Effector memory CD4-positive, alpha-beta T cell (primary cell): ENCODE measurements around the gene NHLH2.

ENCODE experiments used
- DNase-seq, 3 donors: peaks; one replicate each; pipeline ENCODE4 v3.0.0-alpha.2; 2020
- H3K27ac ChIP-seq: 2 replicates; pipeline ENCODE4 v1.7.0; 2013; ENCODE audit warnings: mild to moderate bottlenecking, low read length, moderate library complexity; ENCODE audit not compliant: insufficient read depth, poor library complexity, severe bottlenecking
- H3K27me3 ChIP-seq: replicated peaks from 2 replicates; pipeline ENCODE4 v1.7.0; 2013; ENCODE audit warnings: mild to moderate bottlenecking, low read length; ENCODE audit not compliant: insufficient read depth, control insufficient read depth, poor library complexity, severe bottlenecking
- H3K36me3 ChIP-seq: 2 replicates; pipeline ENCODE4 v1.7.0; 2013; ENCODE audit warnings: mild to moderate bottlenecking, low read length, moderate library complexity; ENCODE audit not compliant: control insufficient read depth, insufficient read depth
- H3K4me1 ChIP-seq: 2 replicates; pipeline ENCODE4 v1.7.0; 2013; ENCODE audit warnings: low read length, mild to moderate bottlenecking; ENCODE audit not compliant: control insufficient read depth, insufficient read depth, poor library complexity, severe bottlenecking
- H3K4me3 ChIP-seq: 2 replicates; pipeline ENCODE4 v1.7.0; 2013; ENCODE audit warnings: low read length, low read depth, mild to moderate bottlenecking; ENCODE audit not compliant: insufficient read depth, poor library complexity, severe bottlenecking
- H3K9me3 ChIP-seq: 2 replicates; pipeline ENCODE4 v1.7.0; 2013; ENCODE audit warnings: mild to moderate bottlenecking, low read length, moderate library complexity; ENCODE audit not compliant: control insufficient read depth

Gene NHLH2

GRCh38 chr1:115839029-115839678 is 1.8 kb downstream of the NHLH2 start:
- DNase-seq = no peak
- H3K36me3 ChIP-seq = no peaks in the 10 kb centered on the region
- H3K27me3 ChIP-seq = peaks cover 27% of the 10 kb centered on the region
- H3K4me1 ChIP-seq = peaks cover 3% of the 10 kb centered on the region
- H3K4me3 ChIP-seq = no peak overlapping the region
- no peak overlapping the region for H3K27ac ChIP-seq
- H3K9me3 ChIP-seq = no peaks in the 10 kb centered on the region

GRCh38 chr1:115838431-115839028 is 2.4 kb downstream of the NHLH2 start:
- H3K27ac ChIP-seq = no peak overlapping the region
- peaks cover 3% of the 10 kb centered on the region for H3K4me1 ChIP-seq
- H3K9me3 ChIP-seq = no peaks in the 10 kb centered on the region
- no peak for DNase-seq
- H3K4me3 ChIP-seq = no peak overlapping the region
- H3K36me3 ChIP-seq = no peaks in the 10 kb centered on the region
- peaks cover 25% of the 10 kb centered on the region for H3K27me3 ChIP-seq

GRCh38 chr1:115837740-115838421 is 3.0 kb downstream of the NHLH2 start:
- Histone ChIP-seq H3K9me3 (no peaks in the 10 kb centered on the region), H3K36me3 (no peaks in the 10 kb centered on the region), H3K27ac (no peak overlapping the region), H3K27me3 (peaks cover 25% of the 10 kb centered on the region), H3K4me1 (peaks cover 3% of the 10 kb centered on the region), H3K4me3 (no peak overlapping the region)
- DNase-seq = no peak

GRCh38 chr1:115837341-115837739 is 3.6 kb downstream of the NHLH2 start:
- Histone ChIP-seq H3K27me3 (peaks cover 25% of the 10 kb centered on the region), H3K4me3 (no peak overlapping the region), H3K4me1 (peaks cover 3% of the 10 kb centered on the region), H3K27ac (no peak overlapping the region), H3K9me3 (no peaks in the 10 kb centered on the region), H3K36me3 (no peaks in the 10 kb centered on the region)
- DNase-seq = no peak

DNA sequence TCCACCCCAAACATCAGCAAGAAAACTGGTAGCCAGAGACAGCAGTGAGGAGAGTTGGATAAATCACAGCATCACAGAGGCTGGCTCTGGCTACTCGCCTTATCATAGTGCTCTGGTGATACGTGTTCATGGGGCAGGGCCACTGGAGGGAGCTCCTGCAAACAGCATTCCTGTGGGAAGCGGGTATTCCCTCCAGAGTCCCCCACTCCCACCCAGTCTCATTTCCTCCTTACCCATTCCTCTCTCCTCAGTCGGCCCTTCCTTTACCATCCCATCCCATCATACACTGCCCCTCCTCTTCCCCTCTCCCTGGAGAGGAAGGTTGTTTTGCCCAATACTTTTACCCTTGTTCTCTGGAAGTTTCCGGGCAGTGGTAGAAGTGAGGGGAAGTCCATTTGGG is 7.1 kb downstream of the NHLH2 start:
- Histone ChIP-seq H3K27ac (no peak overlapping the region), H3K4me3 (no peak overlapping the region), H3K36me3 (no peaks in the 10 kb centered on the region), H3K27me3 (peaks cover 10% of the 10 kb centered on the region), H3K4me1 (no peaks in the 10 kb centered on the region), H3K9me3 (no peaks in the 10 kb centered on the region)
- no peak for DNase-seq

GRCh38 chr1:115832651-115833050 is 8.3 kb downstream of the NHLH2 start:
- no peak for DNase-seq
- H3K4me3 ChIP-seq = no peak overlapping the region
- H3K9me3 ChIP-seq = no peaks in the 10 kb centered on the region
- no peaks in the 10 kb centered on the region for H3K4me1 ChIP-seq
- no peaks in the 10 kb centered on the region for H3K36me3 ChIP-seq
- H3K27ac ChIP-seq = no peak overlapping the region
- H3K27me3 ChIP-seq = peaks cover 8% of the 10 kb centered on the region

DNA sequence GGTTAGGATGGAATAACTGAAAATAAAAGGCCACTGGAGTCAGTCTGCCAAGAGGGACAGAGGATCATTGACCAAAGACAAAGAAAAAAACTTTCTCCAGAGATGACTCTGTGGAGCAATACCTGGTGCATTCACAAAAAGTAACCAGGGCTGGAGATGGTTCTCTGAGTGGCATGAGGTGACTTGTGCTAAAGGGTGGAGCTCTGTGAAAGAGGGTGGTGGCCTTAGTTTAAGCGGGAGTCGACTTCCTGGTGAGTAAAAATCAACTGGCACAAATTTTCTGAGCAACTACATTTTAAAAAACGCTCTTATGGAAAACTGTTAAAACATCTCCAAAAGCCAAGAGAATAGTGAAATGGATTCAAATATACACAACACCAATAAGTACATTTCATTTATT is 10.0 kb downstream of the NHLH2 start:
- no peak for DNase-seq

GRCh38 chr1:115829947-115830346 is 11.0 kb downstream of the NHLH2 start:
- H3K27me3 ChIP-seq = peaks cover 10% of the 10 kb centered on the region
- H3K36me3 ChIP-seq = no peaks in the 10 kb centered on the region
- H3K4me3 ChIP-seq = no peak overlapping the region
- H3K4me1 ChIP-seq = no peaks in the 10 kb centered on the region
- H3K27ac ChIP-seq = no peak overlapping the region
- no peaks in the 10 kb centered on the region for H3K9me3 ChIP-seq
- no peak for DNase-seq

More for the DNA sequence above, 10.0 kb downstream of the NHLH2 start:
- H3K36me3 ChIP-seq = no peaks in the 10 kb centered on the region
- no peak overlapping the region for H3K27ac ChIP-seq
- no peaks in the 10 kb centered on the region for H3K9me3 ChIP-seq
- H3K27me3 ChIP-seq = peaks cover 10% of the 10 kb centered on the region
- H3K4me3 ChIP-seq = no peak overlapping the region
- no peaks in the 10 kb centered on the region for H3K4me1 ChIP-seq

DNA sequence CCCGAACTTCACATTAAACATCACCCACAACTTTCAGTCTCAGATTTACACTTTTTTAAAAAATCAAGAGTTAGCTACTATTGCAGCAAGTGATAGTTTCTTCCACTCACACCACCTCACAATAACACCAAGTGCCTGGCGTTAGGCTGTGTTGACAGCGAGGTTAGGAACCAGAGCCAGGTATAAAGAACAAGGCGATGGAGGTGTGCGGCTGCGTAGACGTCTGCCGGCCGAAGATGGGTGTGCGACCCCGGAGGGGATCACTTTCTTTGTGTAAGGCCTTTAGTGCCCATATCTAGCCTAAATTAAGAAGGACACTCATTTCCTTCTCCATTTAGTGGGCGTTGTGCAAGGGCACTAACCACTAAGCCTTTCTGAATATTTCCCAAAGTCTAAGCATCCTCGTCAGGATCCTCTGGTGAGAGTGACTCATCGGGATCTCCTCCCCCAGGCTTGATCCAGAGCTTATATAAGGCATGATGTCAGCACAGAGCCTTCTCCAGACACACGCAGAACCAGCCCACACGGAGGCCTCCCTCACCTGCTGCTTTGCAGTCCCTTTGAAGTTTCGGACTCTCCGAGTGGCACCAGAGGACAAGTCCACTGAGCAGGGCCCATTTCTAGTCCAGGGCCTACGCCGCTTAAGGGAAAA is 11.8 kb downstream of the NHLH2 start:
- no peaks in the 10 kb centered on the region for H3K9me3 ChIP-seq
- DNase-seq = no peak
- H3K36me3 ChIP-seq = no peaks in the 10 kb centered on the region
- H3K4me3 ChIP-seq = no peak overlapping the region
- no peak overlapping the region for H3K27ac ChIP-seq
- H3K4me1 ChIP-seq = no peaks in the 10 kb centered on the region
- peaks cover 10% of the 10 kb centered on the region for H3K27me3 ChIP-seq
